ENCODE results near the gene EID2. TPM values are rescaled to one million over a fixed set of nuclear protein-coding genes. Genes with fewer than 3 reads are reported as not detected.

Gene EID2
- total and polyA plus RNA-seq, 2 of the 4 experiments (the other 2 are of a cell fraction), result 5.7 to 9.8 TPM

- no TSS peak for BruUV-seq (replicated peaks)
- no peaks in the 10 kb centered on the region for H3K4me1 ChIP-seq (ENCODE audit: control insufficient read depth, insufficient read depth, low read length)
- no peaks in the 10 kb centered on the region for H3K9me3 ChIP-seq (ENCODE audit: control insufficient read depth, insufficient read depth, low read length)
- no peak overlapping the region for H3K9ac ChIP-seq (ENCODE audit: low read depth, low read length)
- no peak overlapping the region for H4K5ac ChIP-seq (ENCODE audit: low read depth, low read length)
- no peaks in the 10 kb centered on the region for H4K20me1 ChIP-seq (ENCODE audit: insufficient read depth, low read length)
- TF ChIP-seq, protein P1, sequence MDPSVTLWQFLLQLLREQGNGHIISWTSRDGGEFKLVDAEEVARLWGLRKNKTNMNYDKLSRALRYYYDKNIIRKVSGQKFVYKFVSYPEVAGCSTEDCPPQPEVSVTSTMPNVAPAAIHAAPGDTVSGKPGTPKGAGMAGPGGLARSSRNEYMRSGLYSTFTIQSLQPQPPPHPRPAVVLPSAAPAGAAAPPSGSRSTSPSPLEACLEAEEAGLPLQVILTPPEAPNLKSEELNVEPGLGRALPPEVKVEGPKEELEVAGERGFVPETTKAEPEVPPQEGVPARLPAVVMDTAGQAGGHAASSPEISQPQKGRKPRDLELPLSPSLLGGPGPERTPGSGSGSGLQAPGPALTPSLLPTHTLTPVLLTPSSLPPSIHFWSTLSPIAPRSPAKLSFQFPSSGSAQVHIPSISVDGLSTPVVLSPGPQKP (IDR thresholded peaks at IDR 0.05; ENCODE audit: borderline replicate concordance, low read depth, low read length), result no peak
- TF ChIP-seq MAFK (IDR thresholded peaks at IDR 0.05; ENCODE audit: low read depth, low read length) (no peak), CTCF (conservative IDR thresholded peaks at IDR 0.05; ENCODE audit: low read depth, low read length) (no peak), RAD21 (IDR thresholded peaks at IDR 0.05; ENCODE audit: low read length) (no peak), NFE2L2 (IDR thresholded peaks at IDR 0.05; ENCODE audit: low read depth, low read length) (no peak), RFX5 (IDR thresholded peaks at IDR 0.05; ENCODE audit: low read depth, low read length) (no peak)
- no peak overlapping the region for H3K56ac ChIP-seq (ENCODE audit: extremely low read depth, insufficient read depth, low read length)
- no peak overlapping the region for H3K4me2 ChIP-seq (ENCODE audit: low read depth, low read length)
- no peak overlapping the region for H2BK15ac ChIP-seq (ENCODE audit: low read depth, low read length)
- no peak overlapping the region for H2AK5ac ChIP-seq (ENCODE audit: low read depth, low read length)
- no peaks in the 10 kb centered on the region for H3K36me3 ChIP-seq (ENCODE audit: control insufficient read depth, insufficient read depth, low read length)
- no peak overlapping the region for H2BK120ac ChIP-seq (ENCODE audit: low read depth, low read length)
- H2AFZ ChIP-seq (replicated peaks; ENCODE audit: low read length, poor library complexity), result no peak overlapping the region
- POLR2A ChIA-PET (ENCODE audit: unreplicated experiment), result no interaction called here
- in situ Hi-C loops (cut with MboI; ENCODE audit: low sequenced_read_pairs) (loop anchor here (10.0 kb wide), 1 partner anchor 116 kb away; no protein-coding TSS in a partner anchor), dilution Hi-C loops (cut with HindIII; ENCODE audit: low sequenced_read_pairs, unreplicated experiment) (no loop called here), intact Hi-C loops (cut with micrococcal nuclease) (no loop called here)
- 40% methylated on average over 4 of the region's 6 CpGs; no CpG with 5 or more reads in 1 of the 2 experiments for WGBS, 2 experiments (ENCODE audit: extremely low coverage in 2 of 2, insufficient read length in 1 of 2)
- no peak overlapping the region for H2BK5ac ChIP-seq (ENCODE audit: low read depth, low read length, poor library complexity, severe bottlenecking)
- no peak for DNase-seq
- peaks cover 9% of the 10 kb centered on the region for H3K27me3 ChIP-seq (ENCODE audit: control insufficient read depth, insufficient read depth, low read length)
- H3K23ac ChIP-seq (ENCODE audit: low read depth, low read length), result no peak overlapping the region
- H3K4me3 ChIP-seq (ENCODE audit: insufficient read depth, low read depth, low read length), result no peak overlapping the region
- ATAC-seq (ENCODE audit: low read depth), result no peak
- no peaks in the 10 kb centered on the region for H3K79me1 ChIP-seq (ENCODE audit: low read depth in 1 of 2, low read length in 2 of 2)
- H3K9me1 ChIP-seq (ENCODE audit: insufficient read depth, low read length), result no peaks in the 10 kb centered on the region
- H4K8ac ChIP-seq (ENCODE audit: low read depth in 2 of 2, low read length in 2 of 2), result no peak overlapping the region
- H3K27ac ChIP-seq (ENCODE audit: insufficient read depth, low read length), result no peak overlapping the region
- no peak overlapping the region for H2AK9ac ChIP-seq (replicated peaks; ENCODE audit: low read depth, low read length, poor library complexity)
- H2BK20ac ChIP-seq (ENCODE audit: low read depth, low read length), result no peak overlapping the region
- H4K91ac ChIP-seq (ENCODE audit: insufficient read depth, low read depth, low read length), result no peak overlapping the region
- H3K14ac ChIP-seq (replicated peaks; ENCODE audit: low read depth, low read length), result no peak overlapping the region
- H3K4ac ChIP-seq (ENCODE audit: low read depth, low read length), result no peak overlapping the region
- no peak overlapping the region for H3K18ac ChIP-seq (ENCODE audit: low read depth, low read length)
- CTCF ChIA-PET, result no interaction called here
These were observed 18.7 kb upstream of the EID2 start for GRCh38 chr19:39558624-39559117.

Data from IMR-90 (cell line).